ENCODE measurements around the gene ADAMTS1. TPM values are rescaled to one million over a fixed set of nuclear protein-coding genes. Genes with fewer than 3 reads are reported as not detected.
"Not testable (repeated sequence)": the region's sequence is repeated elsewhere in the genome, so short reads cannot be mapped to it uniquely, and the experiment has no call there.

Gene ADAMTS1
- total RNA-seq, 2 experiments from 2014 or later, result not detected

DNA sequence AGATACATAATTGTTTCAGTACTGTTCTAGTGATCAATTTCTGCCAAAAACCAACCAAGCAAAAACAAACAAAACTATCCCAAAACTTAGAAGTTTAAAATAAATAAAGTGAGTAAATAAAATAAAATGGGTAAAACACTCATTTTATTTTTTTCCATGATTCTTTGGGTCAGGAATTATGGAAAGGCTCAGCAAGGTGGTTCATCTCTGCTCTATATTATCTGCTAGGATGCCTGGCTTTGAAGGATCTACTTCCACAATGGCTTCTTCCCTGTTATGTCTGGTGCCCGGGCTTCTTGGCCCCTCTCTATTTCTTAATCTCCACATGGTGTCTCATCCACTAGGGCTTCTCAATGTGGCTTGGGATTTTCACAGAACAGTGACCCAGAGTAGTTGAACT, 29.1 kb upstream of the ADAMTS1 start:
- Histone ChIP-seq H3K79me2 (ENCODE audit: insufficient read depth, low read depth, low read length) (no peaks in the 10 kb centered on the region), H2AFZ (ENCODE audit: low read length) (no peak overlapping the region), H4K20me1 (ENCODE audit: insufficient read depth, low read length) (no peaks in the 10 kb centered on the region), H3K27ac (ENCODE audit: low read depth, low read length, poor library complexity, severe bottlenecking) (no peak overlapping the region), H3K9me2 (ENCODE audit: insufficient read depth, low read length) (no peaks in the 10 kb centered on the region), H3K4me1 (ENCODE audit: insufficient read depth, low read length, poor library complexity, severe bottlenecking) (no peaks in the 10 kb centered on the region), H3K4me2 (ENCODE audit: low read length) (no peak overlapping the region), H3K36me3 (ENCODE audit: insufficient read depth, low read length) (no peaks in the 10 kb centered on the region), H3K9me3 (ENCODE audit: low read length) (no peaks in the 10 kb centered on the region), H3K4me3 (ENCODE audit: low read depth, low read length, poor library complexity, severe bottlenecking) (no peak overlapping the region)
- no peak for DNase-seq (ENCODE audit: low spot score)
- BruUV-seq (replicated peaks), result no TSS peak
- intact Hi-C loops (cut with micrococcal nuclease; ENCODE audit: unreplicated experiment), result no loop called here
- TF ChIP-seq, protein P1, sequence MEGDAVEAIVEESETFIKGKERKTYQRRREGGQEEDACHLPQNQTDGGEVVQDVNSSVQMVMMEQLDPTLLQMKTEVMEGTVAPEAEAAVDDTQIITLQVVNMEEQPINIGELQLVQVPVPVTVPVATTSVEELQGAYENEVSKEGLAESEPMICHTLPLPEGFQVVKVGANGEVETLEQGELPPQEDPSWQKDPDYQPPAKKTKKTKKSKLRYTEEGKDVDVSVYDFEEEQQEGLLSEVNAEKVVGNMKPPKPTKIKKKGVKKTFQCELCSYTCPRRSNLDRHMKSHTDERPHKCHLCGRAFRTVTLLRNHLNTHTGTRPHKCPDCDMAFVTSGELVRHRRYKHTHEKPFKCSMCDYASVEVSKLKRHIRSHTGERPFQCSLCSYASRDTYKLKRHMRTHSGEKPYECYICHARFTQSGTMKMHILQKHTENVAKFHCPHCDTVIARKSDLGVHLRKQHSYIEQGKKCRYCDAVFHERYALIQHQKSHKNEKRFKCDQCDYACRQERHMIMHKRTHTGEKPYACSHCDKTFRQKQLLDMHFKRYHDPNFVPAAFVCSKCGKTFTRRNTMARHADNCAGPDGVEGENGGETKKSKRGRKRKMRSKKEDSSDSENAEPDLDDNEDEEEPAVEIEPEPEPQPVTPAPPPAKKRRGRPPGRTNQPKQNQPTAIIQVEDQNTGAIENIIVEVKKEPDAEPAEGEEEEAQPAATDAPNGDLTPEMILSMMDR (conservative IDR thresholded peaks at IDR 0.05; ENCODE audit: low read length), result no peak
- no peak for TF ChIP-seq EZH2phosphoT487 (IDR thresholded peaks at IDR 0.05; ENCODE audit: borderline replicate concordance, low read depth, low read length)
- POLR2A ChIA-PET, result interaction anchor here (0.6 kb wide), 1 partner anchor 1439 kb away, joined by 3 read pairs; no protein-coding TSS in a partner anchor
- CTCF ChIA-PET (ENCODE audit: unreplicated experiment), result no interaction called here

DNA sequence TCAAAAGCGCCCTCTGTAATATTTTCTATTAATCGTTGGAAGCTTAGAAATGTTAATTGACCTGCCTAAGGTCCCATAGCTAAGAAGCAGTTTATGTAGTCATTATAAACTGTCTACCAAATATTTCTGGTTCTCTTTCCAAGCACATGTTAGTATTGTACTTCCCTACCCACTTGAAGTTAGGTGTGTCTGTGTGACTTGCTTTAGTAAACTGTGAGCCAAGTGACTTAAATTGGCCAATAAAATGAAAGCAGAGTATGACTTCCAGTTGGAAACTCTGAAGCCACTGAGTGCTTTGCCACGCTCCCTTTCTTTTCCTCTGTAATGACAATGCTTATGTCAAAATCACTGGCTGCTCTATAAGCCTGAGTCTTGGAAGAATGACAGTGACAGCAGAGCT, 20.6 kb upstream of the ADAMTS1 start:
- ChIA-PET CTCF (ENCODE audit: unreplicated experiment) (no interaction called here), POLR2A (no interaction called here)
- H3K4me2 ChIP-seq (ENCODE audit: low read length), result no peak overlapping the region
- no peaks in the 10 kb centered on the region for H3K4me1 ChIP-seq (ENCODE audit: insufficient read depth, low read length, poor library complexity, severe bottlenecking)
- no peak for TF ChIP-seq EZH2phosphoT487 (IDR thresholded peaks at IDR 0.05; ENCODE audit: borderline replicate concordance, low read depth, low read length)
- TF ChIP-seq, protein P1 (conservative IDR thresholded peaks at IDR 0.05; ENCODE audit: low read length), result no peak
- H3K36me3 ChIP-seq (ENCODE audit: insufficient read depth, low read length), result no peaks in the 10 kb centered on the region
- no peak overlapping the region for H3K27ac ChIP-seq (ENCODE audit: low read depth, low read length, poor library complexity, severe bottlenecking)
- BruUV-seq (replicated peaks), result no TSS peak
- H3K9me2 ChIP-seq (ENCODE audit: insufficient read depth, low read length), result no peaks in the 10 kb centered on the region
- no peaks in the 10 kb centered on the region for H4K20me1 ChIP-seq (ENCODE audit: insufficient read depth, low read length)
- H3K9me3 ChIP-seq (ENCODE audit: low read length), result no peaks in the 10 kb centered on the region
- no peak overlapping the region for H3K4me3 ChIP-seq (ENCODE audit: low read depth, low read length, poor library complexity, severe bottlenecking)
- H3K79me2 ChIP-seq (ENCODE audit: insufficient read depth, low read depth, low read length), result no peaks in the 10 kb centered on the region
- no peak overlapping the region for H2AFZ ChIP-seq (ENCODE audit: low read length)
- intact Hi-C loops (cut with micrococcal nuclease; ENCODE audit: unreplicated experiment), result no loop called here
- no peak for DNase-seq (ENCODE audit: low spot score)

DNA sequence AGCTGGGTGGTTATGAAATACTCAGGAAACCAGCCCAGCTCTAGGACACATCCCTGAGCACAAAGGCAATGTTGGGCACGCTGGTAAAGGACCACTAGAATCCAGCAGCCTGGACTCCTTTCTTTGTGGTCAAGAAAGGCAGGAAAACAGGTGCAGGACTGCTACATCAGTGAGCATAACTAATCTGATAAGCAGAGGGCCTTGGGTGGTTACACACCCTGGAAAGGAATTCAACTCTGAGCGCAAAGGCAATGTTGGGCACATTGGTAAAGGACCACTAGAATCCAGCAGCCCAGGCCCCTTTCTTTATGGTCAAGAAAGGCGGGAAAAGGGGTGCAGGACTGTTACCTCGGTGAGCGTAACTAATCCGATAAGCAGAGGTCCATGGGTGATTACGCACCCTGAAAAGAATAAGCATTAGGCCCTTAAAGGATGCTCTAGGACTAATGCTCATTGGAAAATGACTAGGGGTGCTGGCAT, 11.7 kb upstream of the ADAMTS1 start:
- H3K36me3 ChIP-seq (ENCODE audit: insufficient read depth, low read length); H3K4me2 ChIP-seq (ENCODE audit: low read length); H2AFZ ChIP-seq (ENCODE audit: low read length); H3K9me3 ChIP-seq (ENCODE audit: low read length); BruUV-seq (replicated peaks); H4K20me1 ChIP-seq (ENCODE audit: insufficient read depth, low read length); H3K4me1 ChIP-seq (ENCODE audit: insufficient read depth, low read length, poor library complexity, severe bottlenecking); H3K9me2 ChIP-seq (ENCODE audit: insufficient read depth, low read length); CTCF ChIA-PET (ENCODE audit: unreplicated experiment); DNase-seq (ENCODE audit: low spot score); POLR2A ChIA-PET; H3K27ac ChIP-seq (ENCODE audit: low read depth, low read length, poor library complexity, severe bottlenecking); H3K4me3 ChIP-seq (ENCODE audit: low read depth, low read length, poor library complexity, severe bottlenecking); H3K79me2 ChIP-seq (ENCODE audit: insufficient read depth, low read depth, low read length): not testable (repeated sequence)
- intact Hi-C loops (cut with micrococcal nuclease; ENCODE audit: unreplicated experiment), result loop anchor here (10.0 kb wide), 1 partner anchor 1478 kb away; no protein-coding TSS in a partner anchor

DNA sequence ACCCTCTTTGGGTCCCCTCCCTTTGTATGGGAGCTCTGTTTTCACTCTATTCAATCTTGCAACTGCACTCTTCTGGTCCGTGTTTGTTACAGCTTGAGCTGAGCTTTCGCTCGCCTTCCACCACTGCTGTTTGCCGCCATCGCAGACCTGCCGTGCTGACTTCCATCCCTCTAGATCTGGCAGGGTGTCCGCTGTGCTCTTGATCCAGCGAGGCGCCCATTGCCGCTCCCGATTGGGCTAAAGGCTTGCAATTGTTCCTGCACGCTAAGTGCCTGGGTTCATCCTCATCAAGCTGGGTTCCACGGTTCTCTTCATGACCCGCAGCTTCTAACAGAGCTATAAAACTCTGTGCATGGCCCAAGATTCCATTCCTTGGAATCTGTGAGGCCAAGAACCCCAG, 9.5 kb upstream of the ADAMTS1 start:
- H3K4me2 ChIP-seq (ENCODE audit: low read length); H3K4me1 ChIP-seq (ENCODE audit: insufficient read depth, low read length, poor library complexity, severe bottlenecking); H3K27ac ChIP-seq (ENCODE audit: low read depth, low read length, poor library complexity, severe bottlenecking); BruUV-seq (replicated peaks); H4K20me1 ChIP-seq (ENCODE audit: insufficient read depth, low read length); H3K36me3 ChIP-seq (ENCODE audit: insufficient read depth, low read length); CTCF ChIA-PET (ENCODE audit: unreplicated experiment); DNase-seq (ENCODE audit: low spot score); H3K9me3 ChIP-seq (ENCODE audit: low read length); H3K9me2 ChIP-seq (ENCODE audit: insufficient read depth, low read length); H3K79me2 ChIP-seq (ENCODE audit: insufficient read depth, low read depth, low read length); H3K4me3 ChIP-seq (ENCODE audit: low read depth, low read length, poor library complexity, severe bottlenecking); H2AFZ ChIP-seq (ENCODE audit: low read length): not testable (repeated sequence)
- POLR2A ChIA-PET, result interaction anchor here (0.6 kb wide), 1 partner anchor 1757 kb away, joined by 4 read pairs; no protein-coding TSS in a partner anchor
- intact Hi-C loops (cut with micrococcal nuclease; ENCODE audit: unreplicated experiment), result loop anchor here (5.0 to 10.0 kb wide), 2 partner anchors 848 to 1480 kb away; no protein-coding TSS in a partner anchor
